ENCODE data around the gene KCNJ14.

The KCNJ14 gene

GRCh38 chr19:48491793-48492123 is 36.4 kb downstream of the KCNJ14 start:
- TF ChIP-seq CTCF (conservative IDR thresholded peaks at IDR 0.05) = no peak
- H3K27ac ChIP-seq = no peak overlapping the region

GRCh38 chr19:48492925-48493717 is 37.7 kb downstream of the KCNJ14 start:
- TF ChIP-seq CTCF (conservative IDR thresholded peaks at IDR 0.05) = no peak
- peak overlapping the region; percentile 80 for H3K27ac ChIP-seq

DNA sequence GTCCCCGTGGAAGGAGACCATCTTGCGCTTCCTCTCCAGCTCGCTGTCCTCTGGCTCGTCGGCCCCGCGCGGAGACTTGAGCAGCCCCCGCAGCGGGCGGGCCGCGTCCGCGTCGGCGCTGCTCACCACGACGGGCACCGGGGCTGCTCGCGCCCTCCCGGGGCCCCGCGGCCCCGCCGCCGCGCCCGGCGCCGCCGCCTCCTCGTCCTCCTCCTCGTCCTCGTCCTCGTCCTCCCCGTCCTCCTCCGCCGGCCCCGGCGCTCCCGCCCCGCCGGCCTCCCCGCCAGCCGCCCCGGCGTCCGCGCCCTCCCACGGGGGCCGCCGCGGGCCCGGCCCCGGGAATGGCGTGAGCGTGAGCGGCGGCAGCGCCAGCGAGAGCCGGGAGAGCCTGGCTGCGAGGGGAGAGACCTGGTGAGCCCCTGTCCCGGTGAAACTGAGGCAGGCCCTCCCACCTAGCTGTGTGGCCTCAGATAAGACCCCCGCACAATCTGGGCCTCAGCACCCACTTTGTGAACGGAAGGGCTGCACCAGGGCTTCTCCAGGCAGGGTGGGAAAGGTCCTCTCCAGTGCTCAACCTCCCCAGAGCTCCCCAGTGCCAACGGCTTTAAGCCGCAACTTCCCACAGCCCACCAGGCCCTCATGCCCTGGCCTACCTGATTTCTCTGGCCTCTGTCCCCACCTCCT is 38.5 kb downstream of the KCNJ14 start:
- TF ChIP-seq CTCF (conservative IDR thresholded peaks at IDR 0.05) = no peak
- peak overlapping the region; percentile 80 for H3K27ac ChIP-seq

- no peak overlapping the region for H3K27ac ChIP-seq
- no peak for TF ChIP-seq CTCF (conservative IDR thresholded peaks at IDR 0.05)
Observed at GRCh38 chr19:48495396-48495795, 40.0 kb downstream of the KCNJ14 start.

GRCh38 chr19:48496959-48497727 is 41.8 kb downstream of the KCNJ14 start:
- H3K27ac ChIP-seq = peak overlapping the region; percentile 49; the same call in 1 of the 2 replicates
- TF ChIP-seq CTCF (conservative IDR thresholded peaks at IDR 0.05) = no peak

DNA sequence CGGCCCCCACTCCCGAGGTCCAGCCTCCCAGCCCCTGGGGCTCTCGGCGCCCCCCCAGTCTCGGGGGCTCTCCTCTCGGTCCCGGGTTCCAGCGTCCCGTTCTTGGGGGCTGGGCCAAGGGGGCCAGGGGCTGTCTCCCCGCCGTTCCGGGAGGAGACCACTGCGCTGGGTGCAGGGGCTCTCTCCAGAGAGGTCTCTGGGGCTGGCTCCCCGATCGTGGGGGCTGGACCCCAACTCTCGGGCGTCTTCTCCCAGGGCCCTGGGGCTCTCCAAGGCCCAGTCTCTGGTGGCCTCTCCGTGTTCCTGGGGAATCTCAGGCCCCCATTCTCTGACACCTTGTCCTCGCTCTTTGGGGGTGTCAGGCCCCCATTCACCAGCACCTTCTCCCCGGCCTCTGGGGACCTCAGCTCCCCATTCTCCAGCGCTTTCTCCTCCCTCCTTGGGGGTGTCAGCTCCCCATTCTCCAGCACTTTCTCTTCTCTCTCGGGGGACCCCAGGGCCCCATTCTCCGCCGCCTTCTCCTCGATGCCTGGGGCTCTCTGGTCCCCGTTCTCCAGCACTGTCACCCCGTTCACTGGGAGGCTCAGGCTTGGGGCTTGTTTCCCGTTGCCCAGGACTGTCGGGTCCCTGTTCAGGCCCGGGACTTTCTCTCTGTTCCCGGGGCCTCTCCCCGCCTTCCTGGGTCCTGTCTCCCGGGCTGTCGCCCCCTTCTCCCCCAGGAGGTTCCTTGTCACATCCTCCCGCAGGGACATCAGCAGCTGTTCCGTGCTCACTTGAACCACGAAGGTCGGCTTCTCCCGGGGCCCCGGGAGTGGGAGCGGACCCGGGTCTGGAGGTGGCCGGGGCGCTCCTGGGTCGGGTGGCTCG is 42.6 kb downstream of the KCNJ14 start:
- no peak for TF ChIP-seq CTCF (conservative IDR thresholded peaks at IDR 0.05)
- peak overlapping the region; percentile 49; the same call in 1 of the 2 replicates for H3K27ac ChIP-seq
